ENCODE data around the gene CCDC191.

The CCDC191 gene

GRCh38 chr3:114103181-114103580 is 46.9 kb upstream of the CCDC191 start:
- Histone ChIP-seq H3K9ac (ENCODE audit: low read depth, low read length) (no peak overlapping the region), H4K20me1 (ENCODE audit: insufficient read depth, low read length) (no peaks in the 10 kb centered on the region), H3K27ac (ENCODE audit: low read length) (no peak overlapping the region), H2AFZ (ENCODE audit: low read depth, low read length) (no peak overlapping the region), H3K4me3 (ENCODE audit: low read depth in 1 of 2, low read length in 2 of 2) (no peak overlapping the region), H3K4me2 (ENCODE audit: insufficient read depth, low read length) (no peak overlapping the region), H3K27me3 (ENCODE audit: insufficient read depth, low read length, poor library complexity) (no peaks in the 10 kb centered on the region), H3K4me1 (ENCODE audit: insufficient read depth, low read length) (no peaks in the 10 kb centered on the region), H3K9me3 (ENCODE audit: insufficient read depth, low read length, severe bottlenecking) (no peaks in the 10 kb centered on the region), H3K36me3 (ENCODE audit: insufficient read depth, low read length) (no peaks in the 10 kb centered on the region), H3K79me2 (ENCODE audit: insufficient read depth, low read length) (no peaks in the 10 kb centered on the region)
- TF ChIP-seq EZH2 (IDR thresholded peaks at IDR 0.05; ENCODE audit: borderline replicate concordance, low read depth, low read length, severe bottlenecking) (no peak), CTCF (IDR thresholded peaks at IDR 0.05; ENCODE audit: borderline replicate concordance, extremely low read depth, low read length, poor library complexity, severe bottlenecking) (no peak)
- no peak for DNase-seq
- ATAC-seq (ENCODE audit: insufficient read depth, low read depth): no peak

- Histone ChIP-seq H3K9ac (ENCODE audit: low read depth, low read length) (no peak overlapping the region), H3K36me3 (ENCODE audit: insufficient read depth, low read length) (no peaks in the 10 kb centered on the region), H3K27ac (ENCODE audit: low read length) (no peak overlapping the region), H2AFZ (ENCODE audit: low read depth, low read length) (no peak overlapping the region), H3K4me1 (ENCODE audit: insufficient read depth, low read length) (no peaks in the 10 kb centered on the region), H3K4me3 (ENCODE audit: low read depth in 1 of 2, low read length in 2 of 2) (no peak overlapping the region), H4K20me1 (ENCODE audit: insufficient read depth, low read length) (no peaks in the 10 kb centered on the region), H3K27me3 (ENCODE audit: insufficient read depth, low read length, poor library complexity) (no peaks in the 10 kb centered on the region), H3K4me2 (ENCODE audit: insufficient read depth, low read length) (no peak overlapping the region), H3K79me2 (ENCODE audit: insufficient read depth, low read length) (no peaks in the 10 kb centered on the region), H3K9me3 (ENCODE audit: insufficient read depth, low read length, severe bottlenecking) (no peaks in the 10 kb centered on the region)
- ATAC-seq (ENCODE audit: insufficient read depth, low read depth): no peak
- no peak for DNase-seq
- TF ChIP-seq CTCF (IDR thresholded peaks at IDR 0.05; ENCODE audit: borderline replicate concordance, extremely low read depth, low read length, poor library complexity, severe bottlenecking): no peak
Measured at GRCh38 chr3:114101101-114101500, 44.8 kb upstream of the CCDC191 start.

GRCh38 chr3:114095796-114096195 is 39.5 kb upstream of the CCDC191 start:
- H3K36me3 ChIP-seq (ENCODE audit: insufficient read depth, low read length): no peaks in the 10 kb centered on the region
- H4K20me1 ChIP-seq (ENCODE audit: insufficient read depth, low read length): no peaks in the 10 kb centered on the region
- TF ChIP-seq CTCF (IDR thresholded peaks at IDR 0.05; ENCODE audit: borderline replicate concordance, extremely low read depth, low read length, poor library complexity, severe bottlenecking) (no peak), EZH2 (IDR thresholded peaks at IDR 0.05; ENCODE audit: borderline replicate concordance, low read depth, low read length, severe bottlenecking) (no peak)
- no peak overlapping the region for H3K4me3 ChIP-seq (ENCODE audit: low read depth in 1 of 2, low read length in 2 of 2)
- H3K9ac ChIP-seq (ENCODE audit: low read depth, low read length): no peak overlapping the region
- no peaks in the 10 kb centered on the region for H3K27me3 ChIP-seq (ENCODE audit: insufficient read depth, low read length, poor library complexity)
- no peak overlapping the region for H3K4me2 ChIP-seq (ENCODE audit: insufficient read depth, low read length)
- H2AFZ ChIP-seq (ENCODE audit: low read depth, low read length): no peak overlapping the region
- H3K9me3 ChIP-seq (ENCODE audit: insufficient read depth, low read length, severe bottlenecking): no peaks in the 10 kb centered on the region
- no peak overlapping the region for H3K27ac ChIP-seq (ENCODE audit: low read length)
- no peaks in the 10 kb centered on the region for H3K4me1 ChIP-seq (ENCODE audit: insufficient read depth, low read length)
- DNase-seq (no peak), ATAC-seq (ENCODE audit: insufficient read depth, low read depth) (no peak)
- H3K79me2 ChIP-seq (ENCODE audit: insufficient read depth, low read length): no peaks in the 10 kb centered on the region

GRCh38 chr3:114093596-114093995 is 37.3 kb upstream of the CCDC191 start:
- no peak overlapping the region for H2AFZ ChIP-seq (ENCODE audit: low read depth, low read length)

More at GRCh38 chr3:114093596-114093995, 37.3 kb upstream of the CCDC191 start:
- H3K9me3 ChIP-seq (ENCODE audit: insufficient read depth, low read length, severe bottlenecking): no peaks in the 10 kb centered on the region
- H3K27ac ChIP-seq (ENCODE audit: low read length): no peak overlapping the region
- H3K27me3 ChIP-seq (ENCODE audit: insufficient read depth, low read length, poor library complexity): no peaks in the 10 kb centered on the region
- no peaks in the 10 kb centered on the region for H3K79me2 ChIP-seq (ENCODE audit: insufficient read depth, low read length)
- DNase-seq: no peak
- no peaks in the 10 kb centered on the region for H3K4me1 ChIP-seq (ENCODE audit: insufficient read depth, low read length)
- TF ChIP-seq CTCF (IDR thresholded peaks at IDR 0.05; ENCODE audit: borderline replicate concordance, extremely low read depth, low read length, poor library complexity, severe bottlenecking): no peak
- no peak for TF ChIP-seq EZH2 (IDR thresholded peaks at IDR 0.05; ENCODE audit: borderline replicate concordance, low read depth, low read length, severe bottlenecking)
- no peak overlapping the region for H3K4me2 ChIP-seq (ENCODE audit: insufficient read depth, low read length)
- no peak for ATAC-seq (ENCODE audit: insufficient read depth, low read depth)
- H3K36me3 ChIP-seq (ENCODE audit: insufficient read depth, low read length): no peaks in the 10 kb centered on the region
- no peak overlapping the region for H3K9ac ChIP-seq (ENCODE audit: low read depth, low read length)
- H3K4me3 ChIP-seq (ENCODE audit: low read depth in 1 of 2, low read length in 2 of 2): no peak overlapping the region
- H4K20me1 ChIP-seq (ENCODE audit: insufficient read depth, low read length): no peaks in the 10 kb centered on the region
